ENCODE results near the gene ZNF253. TPM values are rescaled to one million over a fixed set of nuclear protein-coding genes. Genes with fewer than 3 reads are reported as not detected.

ZNF253 gene
- total RNA-seq (2011; cell fraction: chromatin; rRNA removed; ENCODE audit: low replicate concordance) = 5.3 and 19.8 TPM in 2 replicates
- total RNA-seq (2011; cell fraction: nucleolus; rRNA removed) = 3.0 and 10.9 TPM in 2 replicates
- total RNA-seq (2011; cell fraction: nucleoplasm; rRNA removed) = 4.8 and 7.4 TPM in 2 replicates
- 5.6 and 6.0 TPM in 2 replicates for total RNA-seq (2014; rRNA removed)
- 12.6 and 13.0 TPM in 2 replicates for total RNA-seq (2014; rRNA removed; fragmentation: Illumina TruSeq; extraction: Trizol)
- total RNA-seq (2015; rRNA removed; fragmentation: Illumina TruSeq; extraction: Trizol) = 11.3 and 14.3 TPM in 2 replicates
- 7.5 and 8.0 TPM in 2 replicates for total RNA-seq (2021)
- polyA plus RNA-seq (2011; rRNA removed) = 7.2 and 8.1 TPM in 2 replicates
- 1.8 and 3.4 TPM in 2 replicates for polyA plus RNA-seq (2011; cell fraction: cytosol; rRNA removed)
- 4.9 and 5.2 TPM in 2 replicates for polyA plus RNA-seq (2011; cell fraction: nucleus; rRNA removed)
- polyA plus RNA-seq (2012) = 4.7 and 8.2 TPM in 2 replicates
- polyA plus RNA-seq (2014; fragmentation: Illumina TruSeq; extraction: Trizol) = 11.7 and 14.4 TPM in 2 replicates
- polyA plus RNA-seq (2014; fragmentation: Nextera tagmentation; extraction: Ambion mirVana) = 1 to 10 TPM; 4.0 to 6.9 TPM
- 7.4 TPM in 2 replicates for polyA plus RNA-seq (2014; rRNA removed)
- 9.2 and 12.2 TPM in 2 replicates for polyA minus RNA-seq (2011; rRNA and poly(A)+ RNA removed)
- 2.3 and 3.2 TPM in 2 replicates for polyA minus RNA-seq (2011; cell fraction: cytosol; rRNA and poly(A)+ RNA removed)
- polyA minus RNA-seq (2011; cell fraction: nucleus; rRNA and poly(A)+ RNA removed) = 4.7 and 9.4 TPM in 2 replicates
- Bru-seq, nascent RNA = percentile 78 among the genes with signal in this experiment
- percentile 79 among the genes with signal in this experiment for BruChase-seq, experiment 1, labeled RNA remaining after a 2-hour chase
- percentile 74 among the genes with signal in this experiment for BruChase-seq, experiment 2, labeled RNA remaining after a 6-hour chase
- long read RNA-seq, experiment 1, transcript ZNF253-203 (4 exons, 3,519 nt) = major isoform, 8 of 15 reads
- long read RNA-seq, experiment 1, partial matches to known transcripts = 0 of 15 reads
- long read RNA-seq, experiment 1, other reads (novel, unspliced or antisense) = 3 of 15 reads
- long read RNA-seq, experiment 2, partial matches to known transcripts = 4 of 12 reads
- long read RNA-seq, experiment 2, other reads (novel, unspliced or antisense) = 3 of 12 reads
- long read RNA-seq, experiment 3, partial matches to known transcripts = 0 of 6 reads
- long read RNA-seq, experiment 3, other reads (novel, unspliced or antisense) = 2 of 6 reads

DNA sequence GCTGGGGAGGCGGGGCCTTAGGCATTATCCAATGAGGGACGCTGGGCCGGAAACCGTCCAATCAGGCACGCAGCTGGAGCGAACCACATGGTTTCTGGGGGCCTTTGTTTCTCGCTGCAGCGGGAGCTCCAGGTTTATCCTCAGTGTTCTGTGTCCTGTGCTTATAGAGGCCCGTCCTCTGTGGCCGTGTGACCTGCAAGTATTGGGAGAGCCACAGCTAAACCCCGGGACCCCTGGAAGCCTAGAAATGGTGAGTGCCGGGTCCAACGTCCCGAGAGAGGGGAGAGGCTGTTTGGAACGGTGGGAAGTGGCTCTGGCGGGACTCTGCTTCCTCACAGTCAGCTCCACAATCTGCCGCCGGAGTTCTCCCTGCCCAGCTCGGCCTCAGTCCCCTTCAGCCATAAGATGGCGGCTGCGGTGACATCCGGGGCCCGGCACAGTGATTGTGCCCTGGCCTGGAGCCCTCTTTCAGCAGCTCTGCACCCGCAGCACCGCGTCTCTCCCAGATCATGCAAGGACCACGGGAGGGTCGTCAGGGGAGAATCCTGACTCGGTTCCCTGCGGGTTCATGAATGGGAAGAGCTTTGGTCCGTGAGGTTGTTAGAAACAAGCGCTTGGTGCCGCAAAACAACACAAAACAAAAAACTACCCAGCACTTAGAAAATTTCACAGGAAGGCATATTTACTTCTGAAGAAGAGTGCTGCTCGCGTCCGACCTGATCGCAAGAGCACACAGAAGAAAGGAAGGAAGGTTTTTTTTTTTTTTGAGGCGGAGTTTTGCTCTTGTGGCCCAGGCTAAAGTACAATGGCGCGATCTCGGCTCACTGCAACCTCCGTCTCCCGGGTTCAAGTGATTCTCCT lies at the start of gene ZNF253:
Gene ZNF253 (plus strand): TSS at position 133 of the 861 bp plus-strand sequence. CDS start 115 bp downstream, at position 248.
- POLR2A ChIA-PET = interaction anchor here (0.5 to 2.5 kb wide), 8 partner anchors 8 to 206 kb away, joined by 3 to 16 read pairs (median 4); partner anchors contain the start of gene ZNF93
- Histone ChIP-seq H3K9me1 (ENCODE audit: control insufficient read depth, insufficient read depth, low read length) (no peaks in the 10 kb centered on the region), H3K9me3 (replicated peaks; ENCODE audit: control insufficient read depth, insufficient read depth, low read depth, low read length) (peaks cover 3% of the 10 kb centered on the region; the same call in 1 of the 2 replicates), H3K27me3 (ENCODE audit: control insufficient read depth in 2 of 2, insufficient read depth in 2 of 2, low read length in 2 of 2) (no peaks in the 10 kb centered on the region), H3K27ac (ENCODE audit: extremely low read depth, low read depth, low read length) (peak within 1 kb of the TSS; percentile 94), H2AFZ (ENCODE audit: low read depth, low read length) (peak within 1 kb of the TSS; percentile 95), H3K36me3 (ENCODE audit: control insufficient read depth, insufficient read depth, low read length) (no peaks in the 10 kb centered on the region), H3K9ac (ENCODE audit: insufficient read depth in 1 of 2, low read depth in 2 of 2, low read length in 2 of 2) (peak within 1 kb of the TSS; percentile 92 to 99), H3K4me2 (ENCODE audit: insufficient read depth, low read length) (peak within 1 kb of the TSS; percentile 91), H4K20me1 (replicated peaks; ENCODE audit: control insufficient read depth, insufficient read depth, low read length) (no peaks in the 10 kb centered on the region), H3K4me1 (replicated peaks in 1 of 2; ENCODE audit: control insufficient read depth in 2 of 2, insufficient read depth in 2 of 2, low read length in 2 of 2) (peaks cover 0 to 4% of the 10 kb centered on the region in 2 experiments; a peak in 2 of 5 replicates), H3K79me2 (ENCODE audit: control insufficient read depth, insufficient read depth, low read length) (peaks cover 49% of the 10 kb centered on the region), H3K4me3 (peak within 1 kb of the TSS; percentile 75)
- intact Hi-C loops (cut with micrococcal nuclease) (loop anchor here (1.0 to 10.0 kb wide), 3 partner anchors 35 to 199 kb away; partner anchors contain the start of gene ZNF101), in situ Hi-C loops (cut with MboI) (no loop called here)
- FAIRE-seq (peak; percentile 92), ATAC-seq (peak; percentile 97), DNase-seq (ENCODE audit: extremely low read depth in 1 of 4, low spot score in 3 of 4) (peak; percentile 95 to 98 (median 96))
- TSS peak; percentile 88 for BruUV-seq (replicated peaks)
- CTCF ChIA-PET (ENCODE audit: low intra/inter-chr PET ratio) = no interaction called here
- under 1% methylated on average over 28 of the region's 43 CpGs for WGBS (ENCODE audit: insufficient coverage, low coverage, missing lambda C conversion rate)
- TF ChIP-seq CXXC5 (CRISPR knock-in tag; IDR thresholded peaks at IDR 0.05) (peak; percentile 44; the same call in 1 of the 2 replicates), KLF1 (tag; IDR thresholded peaks at IDR 0.05) (no peak), ZNF699 (CRISPR knock-in tag; IDR thresholded peaks at IDR 0.05; ENCODE audit: insufficient replicate concordance) (no peak), PRPF4 (IDR thresholded peaks at IDR 0.05; ENCODE audit: insufficient read depth, low read depth, low read length, poor library complexity, severe bottlenecking) (no peak), ZNF77 (CRISPR knock-in tag; IDR thresholded peaks at IDR 0.05) (no peak), ZNF75A (CRISPR knock-in tag; IDR thresholded peaks at IDR 0.05) (no peak), ZNF589 (CRISPR knock-in tag; IDR thresholded peaks at IDR 0.05; ENCODE audit: low read depth) (no peak), FOS (IDR thresholded peaks at IDR 0.05; ENCODE audit: extremely low read depth, insufficient read length) (peak; percentile 90), ZNF354B (CRISPR knock-in tag; IDR thresholded peaks at IDR 0.05) (no peak), ZNF57 (CRISPR knock-in tag; IDR thresholded peaks at IDR 0.05) (no peak), TAF9B (IDR thresholded peaks at IDR 0.05; ENCODE audit: partially characterized antibody) (peak; percentile 89), NFATC3 (IDR thresholded peaks at IDR 0.05) (no peak), ADNP (tag; IDR thresholded peaks at IDR 0.05) (no peak), NR2F6 (CRISPR knock-in tag; IDR thresholded peaks at IDR 0.05) (no peak)
- TF ChIP-seq, protein P1, sequence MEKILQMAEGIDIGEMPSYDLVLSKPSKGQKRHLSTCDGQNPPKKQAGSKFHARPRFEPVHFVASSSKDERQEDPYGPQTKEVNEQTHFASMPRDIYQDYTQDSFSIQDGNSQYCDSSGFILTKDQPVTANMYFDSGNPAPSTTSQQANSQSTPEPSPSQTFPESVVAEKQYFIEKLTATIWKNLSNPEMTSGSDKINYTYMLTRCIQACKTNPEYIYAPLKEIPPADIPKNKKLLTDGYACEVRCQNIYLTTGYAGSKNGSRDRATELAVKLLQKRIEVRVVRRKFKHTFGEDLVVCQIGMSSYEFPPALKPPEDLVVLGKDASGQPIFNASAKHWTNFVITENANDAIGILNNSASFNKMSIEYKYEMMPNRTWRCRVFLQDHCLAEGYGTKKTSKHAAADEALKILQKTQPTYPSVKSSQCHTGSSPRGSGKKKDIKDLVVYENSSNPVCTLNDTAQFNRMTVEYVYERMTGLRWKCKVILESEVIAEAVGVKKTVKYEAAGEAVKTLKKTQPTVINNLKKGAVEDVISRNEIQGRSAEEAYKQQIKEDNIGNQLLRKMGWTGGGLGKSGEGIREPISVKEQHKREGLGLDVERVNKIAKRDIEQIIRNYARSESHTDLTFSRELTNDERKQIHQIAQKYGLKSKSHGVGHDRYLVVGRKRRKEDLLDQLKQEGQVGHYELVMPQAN (IDR thresholded peaks at IDR 0.05; ENCODE audit: borderline replicate concordance) = peak; percentile 29; the same call in 1 of the 2 replicates

Measured in K562 (cell line).